KMS-11 (cell line): Measurements from ENCODE around the gene DRC7.
"Not testable (repeated sequence)": the region's sequence is repeated elsewhere in the genome, so short reads cannot be mapped to it uniquely, and the experiment has no call there.

Experiments
- H2AFZ ChIP-seq: fragments of 200-600 bp; sonication (generic); 2 replicates; pipeline ENCODE4 v1.6.1; 2016; ENCODE audit warnings: antibody characterized with exemption, mixed run types, low read depth
- H3K27ac ChIP-seq: fragments of 200-600 bp; sonication (generic); 2 replicates; pipeline ENCODE4 v1.6.1; 2016; ENCODE audit warnings: mild to moderate bottlenecking, mixed run types
- H3K27me3 ChIP-seq: fragments of 200-600 bp; sonication (generic); 2 replicates; pipeline ENCODE4 v1.6.1; 2017; ENCODE audit warnings: mild to moderate bottlenecking, low read depth, mixed run types, moderate library complexity; ENCODE audit not compliant: insufficient read depth
- H3K36me3 ChIP-seq: fragments of 200-600 bp; sonication (generic); 2 replicates; pipeline ENCODE4 v1.6.1; 2017; ENCODE audit warnings: mild to moderate bottlenecking, mixed run types; ENCODE audit not compliant: insufficient read depth
- H3K4me1 ChIP-seq: fragments of 200-600 bp; sonication (generic); 2 replicates; pipeline ENCODE4 v1.6.1; 2016; ENCODE audit warnings: mild to moderate bottlenecking, low read depth, mixed run types; ENCODE audit not compliant: poor library complexity, severe bottlenecking
- H3K4me2 ChIP-seq: fragments of 200-600 bp; sonication (generic); 2 replicates; pipeline ENCODE4 v1.7.0; 2016; ENCODE audit warnings: mild to moderate bottlenecking, mixed run types
- H3K4me3 ChIP-seq: fragments of 200-600 bp; sonication (generic); IDR thresholded peaks from 2 replicates; pipeline ENCODE4 v1.6.1; 2017; ENCODE audit warnings: low read depth, low read length, mixed read lengths; ENCODE audit not compliant: insufficient read depth
- H3K79me2 ChIP-seq: fragments of 200-600 bp; sonication (generic); 2 replicates; pipeline ENCODE4 v1.6.1; 2016; ENCODE audit warnings: low read depth, mixed run types; ENCODE audit not compliant: insufficient read depth
- H3K9ac ChIP-seq: fragments of 200-600 bp; sonication (generic); 2 replicates; pipeline ENCODE4 v1.6.1; 2016; ENCODE audit warnings: mild to moderate bottlenecking, mixed run types
- H4K20me1 ChIP-seq: fragments of 200-600 bp; sonication (generic); 2 replicates; pipeline ENCODE4 v1.6.1; 2016; ENCODE audit warnings: mild to moderate bottlenecking, mixed run types; ENCODE audit not compliant: insufficient read depth
- TF ChIP-seq, protein P1 (sequence below): fragments of 200-600 bp; sonication (generic); conservative IDR thresholded peaks from 2 replicates; pipeline ENCODE4 v1.6.1; 2017; ENCODE audit warnings: low read depth, mild to moderate bottlenecking, antibody characterized with exemption, low read length, moderate library complexity, mixed read lengths

Gene DRC7

DNA sequence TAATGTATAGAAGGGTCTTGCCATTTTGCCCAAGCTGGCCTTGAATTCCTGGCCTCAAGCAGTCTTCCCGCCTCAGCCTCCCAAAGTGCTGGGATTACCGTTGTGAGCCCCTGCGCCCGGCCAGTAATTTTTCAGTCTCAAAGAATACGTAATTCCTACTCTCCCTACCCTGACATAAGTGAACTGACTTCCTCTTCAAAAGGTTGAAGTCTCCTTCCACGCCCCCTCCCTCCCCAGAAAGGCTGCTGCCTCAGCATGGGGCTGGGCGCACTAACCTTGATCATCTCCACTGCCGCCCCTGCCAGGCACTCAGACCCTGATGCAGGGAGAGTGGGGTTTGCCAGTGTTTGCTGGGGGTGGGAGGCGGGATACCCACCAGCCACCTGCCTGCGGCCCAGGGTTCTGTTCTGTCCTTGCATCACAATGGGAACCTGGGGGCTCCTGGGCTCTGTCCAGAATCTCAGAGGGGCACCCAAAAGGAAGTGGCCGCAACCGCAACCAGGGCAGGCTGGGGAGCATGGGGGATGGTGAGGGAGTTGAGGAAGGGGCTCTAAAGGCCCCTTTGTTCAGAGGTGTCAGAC is 80.2 kb downstream of the DRC7 start:
- H3K27ac ChIP-seq = no peak overlapping the region
- no peak overlapping the region for H3K4me2 ChIP-seq
- no peak overlapping the region for H2AFZ ChIP-seq
- no peaks in the 10 kb centered on the region for H3K36me3 ChIP-seq
- H3K79me2 ChIP-seq = no peaks in the 10 kb centered on the region
- no peaks in the 10 kb centered on the region for H4K20me1 ChIP-seq
- no peaks in the 10 kb centered on the region for H3K4me1 ChIP-seq
- H3K9ac ChIP-seq = no peak overlapping the region
- H3K27me3 ChIP-seq = no peaks in the 10 kb centered on the region
- H3K4me3 ChIP-seq = no peak overlapping the region
- TF ChIP-seq, protein P1, sequence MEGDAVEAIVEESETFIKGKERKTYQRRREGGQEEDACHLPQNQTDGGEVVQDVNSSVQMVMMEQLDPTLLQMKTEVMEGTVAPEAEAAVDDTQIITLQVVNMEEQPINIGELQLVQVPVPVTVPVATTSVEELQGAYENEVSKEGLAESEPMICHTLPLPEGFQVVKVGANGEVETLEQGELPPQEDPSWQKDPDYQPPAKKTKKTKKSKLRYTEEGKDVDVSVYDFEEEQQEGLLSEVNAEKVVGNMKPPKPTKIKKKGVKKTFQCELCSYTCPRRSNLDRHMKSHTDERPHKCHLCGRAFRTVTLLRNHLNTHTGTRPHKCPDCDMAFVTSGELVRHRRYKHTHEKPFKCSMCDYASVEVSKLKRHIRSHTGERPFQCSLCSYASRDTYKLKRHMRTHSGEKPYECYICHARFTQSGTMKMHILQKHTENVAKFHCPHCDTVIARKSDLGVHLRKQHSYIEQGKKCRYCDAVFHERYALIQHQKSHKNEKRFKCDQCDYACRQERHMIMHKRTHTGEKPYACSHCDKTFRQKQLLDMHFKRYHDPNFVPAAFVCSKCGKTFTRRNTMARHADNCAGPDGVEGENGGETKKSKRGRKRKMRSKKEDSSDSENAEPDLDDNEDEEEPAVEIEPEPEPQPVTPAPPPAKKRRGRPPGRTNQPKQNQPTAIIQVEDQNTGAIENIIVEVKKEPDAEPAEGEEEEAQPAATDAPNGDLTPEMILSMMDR = no peak

DNA sequence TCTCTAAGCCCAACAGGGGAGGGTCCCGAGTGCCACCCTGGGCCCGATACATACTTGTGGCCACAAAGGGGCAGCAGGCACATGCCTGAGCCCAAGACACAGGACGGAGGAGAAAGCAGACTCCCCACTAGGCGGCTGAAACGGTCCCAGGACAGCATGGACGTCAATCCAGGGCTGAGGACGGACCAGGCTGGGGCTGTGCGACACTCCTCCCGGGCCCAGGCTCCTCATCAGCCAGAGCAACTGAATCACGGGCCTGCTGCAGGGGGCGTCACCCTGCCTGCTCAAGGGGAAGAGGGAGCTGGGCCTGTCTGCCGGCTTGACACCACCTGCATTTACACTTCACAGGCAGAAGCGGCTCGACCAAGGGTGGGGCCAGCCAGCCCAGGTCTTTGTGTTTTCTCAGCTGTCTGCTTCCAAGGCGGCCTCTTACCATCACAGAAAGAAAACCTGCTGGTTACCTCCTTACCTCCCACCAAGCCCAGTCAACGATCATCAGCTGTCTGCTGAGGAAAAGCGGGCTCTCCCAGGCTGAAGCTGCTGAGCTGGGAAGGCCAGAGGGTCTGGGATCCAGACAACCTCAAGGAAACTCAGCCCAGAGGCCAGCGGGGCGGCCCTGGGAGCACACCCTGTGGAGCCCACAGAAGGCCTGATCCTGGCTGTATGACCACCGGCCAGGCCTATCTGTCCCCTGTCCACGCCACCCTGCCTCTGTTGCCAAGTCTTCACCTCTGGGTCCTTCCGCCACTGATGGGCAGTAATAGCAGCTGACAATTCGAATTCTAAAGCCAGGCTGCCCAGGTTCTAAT is 81.3 kb downstream of the DRC7 start:
- Histone ChIP-seq H2AFZ (no peak overlapping the region), H3K27me3 (no peaks in the 10 kb centered on the region), H3K4me1 (no peaks in the 10 kb centered on the region), H4K20me1 (no peaks in the 10 kb centered on the region), H3K4me3 (no peak overlapping the region), H3K79me2 (no peaks in the 10 kb centered on the region), H3K9ac (no peak overlapping the region), H3K27ac (no peak overlapping the region), H3K36me3 (no peaks in the 10 kb centered on the region), H3K4me2 (no peak overlapping the region)
- TF ChIP-seq, protein P1 = no peak

DNA sequence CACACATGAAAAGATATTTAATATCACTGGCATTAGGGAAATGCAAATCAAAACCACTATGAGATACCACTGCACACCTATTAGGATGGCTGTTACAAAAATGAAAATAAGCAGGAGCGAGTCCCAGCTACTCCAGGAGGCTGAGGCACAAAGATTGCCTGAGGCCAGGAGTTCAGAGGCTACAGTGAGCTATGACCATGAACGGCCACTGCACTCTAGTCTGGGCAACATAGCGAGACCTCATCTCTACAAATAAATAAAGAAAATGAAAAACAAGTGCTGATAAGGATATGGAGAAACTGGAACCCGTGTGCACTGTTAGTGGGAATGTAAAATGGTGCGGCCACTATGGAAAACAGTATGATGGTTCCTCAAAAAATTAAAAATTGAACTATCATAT is 84.1 kb downstream of the DRC7 start:
- TF ChIP-seq, protein P1 = no peak
- Histone ChIP-seq H3K36me3 (no peaks in the 10 kb centered on the region), H3K9ac (no peak overlapping the region), H3K4me1 (no peaks in the 10 kb centered on the region), H3K27ac (no peak overlapping the region), H3K79me2 (no peaks in the 10 kb centered on the region), H3K4me2 (no peak overlapping the region), H2AFZ (no peak overlapping the region), H3K4me3 (no peak overlapping the region), H3K27me3 (no peaks in the 10 kb centered on the region), H4K20me1 (no peaks in the 10 kb centered on the region)

DNA sequence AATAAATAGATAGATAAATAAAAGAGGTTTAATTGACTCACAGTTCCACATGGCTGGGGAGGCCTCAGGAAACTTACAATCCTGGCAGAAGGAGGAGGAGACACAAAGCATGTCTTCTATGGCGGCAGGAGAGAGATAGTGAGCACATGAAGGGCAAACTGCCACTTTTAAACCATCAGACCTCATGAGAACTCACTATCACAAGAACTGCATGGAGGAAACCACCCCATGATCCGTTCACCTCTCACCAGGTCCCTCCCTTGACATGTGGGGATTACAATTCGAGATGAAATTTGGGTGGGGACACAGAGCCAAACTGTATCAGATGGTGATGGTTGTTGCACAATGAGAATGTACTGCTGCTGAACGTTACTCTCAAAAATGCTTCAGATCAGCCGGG is 85.2 kb downstream of the DRC7 start:
- not testable (repeated sequence) for H3K79me2 ChIP-seq, H2AFZ ChIP-seq, H3K4me3 ChIP-seq, H3K4me1 ChIP-seq, H3K9ac ChIP-seq, H3K27me3 ChIP-seq, H3K4me2 ChIP-seq, H3K27ac ChIP-seq, H4K20me1 ChIP-seq, H3K36me3 ChIP-seq

DNA sequence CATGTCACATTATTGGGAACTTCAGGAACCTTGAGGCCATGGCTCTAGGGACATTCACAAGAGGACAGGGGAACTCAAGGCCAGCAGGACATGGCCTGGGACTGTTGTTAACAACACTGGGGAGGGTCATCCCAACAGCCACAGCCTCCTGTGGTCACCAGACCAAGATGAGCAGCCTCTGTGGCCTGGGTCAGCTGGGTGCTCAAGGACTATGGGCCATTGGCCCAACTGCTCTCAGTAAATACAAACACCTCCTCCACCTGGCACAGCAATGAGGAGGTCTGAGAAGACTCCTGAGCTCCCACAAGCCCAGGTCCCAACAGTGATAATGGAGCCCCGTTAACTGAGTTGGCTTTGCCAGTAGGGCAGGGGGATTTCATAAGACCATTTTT is 86.7 kb downstream of the DRC7 start:
- H3K9ac ChIP-seq = no peak overlapping the region
- H3K27ac ChIP-seq = no peak overlapping the region
- TF ChIP-seq, protein P1 = no peak
- no peak overlapping the region for H2AFZ ChIP-seq
- H4K20me1 ChIP-seq = no peaks in the 10 kb centered on the region
- no peak overlapping the region for H3K4me2 ChIP-seq
- no peaks in the 10 kb centered on the region for H3K36me3 ChIP-seq
- no peaks in the 10 kb centered on the region for H3K79me2 ChIP-seq
- H3K4me1 ChIP-seq = no peaks in the 10 kb centered on the region
- no peaks in the 10 kb centered on the region for H3K27me3 ChIP-seq
- no peak overlapping the region for H3K4me3 ChIP-seq
